Measurements from ENCODE around the gene C1orf159. TPM values are rescaled to one million over a fixed set of nuclear protein-coding genes. Genes with fewer than 3 reads are reported as not detected.
A peak's percentile ranks its signal among the peaks of the same experiment; 100 is the strongest.

The C1orf159 gene
- total RNA-seq, 1 donor from 2014 or later = 9.2 TPM

GRCh38 chr1:1082776-1083415, 33.0 kb downstream of the C1orf159 start:
- H3K4me1 Mint-ChIP-seq (ENCODE audit: low read depth) = peaks cover 9% of the 10 kb centered on the region
- no peak overlapping the region for H3K27ac Mint-ChIP-seq (ENCODE audit: unreplicated experiment)
- TF ChIP-seq CTCF (IDR thresholded peaks at IDR 0.05) = no peak
- peaks cover 2% of the 10 kb centered on the region for H3K36me3 Mint-ChIP-seq (ENCODE audit: low read depth)
- no peaks in the 10 kb centered on the region for H3K27me3 Mint-ChIP-seq (ENCODE audit: low read depth)
- no peak for DNase-seq (ENCODE audit: low spot score)
- H3K9me3 Mint-ChIP-seq (ENCODE audit: low read depth) = no peaks in the 10 kb centered on the region
- no peak overlapping the region for H3K4me3 Mint-ChIP-seq (ENCODE audit: unreplicated experiment)

- Mint-ChIP-seq H3K4me1 (ENCODE audit: low read depth) (peaks cover 9% of the 10 kb centered on the region), H3K9me3 (ENCODE audit: low read depth) (no peaks in the 10 kb centered on the region)
These were observed 33.6 kb downstream of the C1orf159 start for GRCh38 chr1:1082239-1082775.

GRCh38 chr1:1081311-1082238, 34.3 kb downstream of the C1orf159 start:
- DNase-seq (ENCODE audit: low spot score) = peak; percentile 80
- no peaks in the 10 kb centered on the region for H3K9me3 Mint-ChIP-seq (ENCODE audit: low read depth)
- H3K4me3 Mint-ChIP-seq (ENCODE audit: unreplicated experiment) = no peak overlapping the region
- no peak for TF ChIP-seq CTCF (IDR thresholded peaks at IDR 0.05)
- peaks cover 9% of the 10 kb centered on the region for H3K4me1 Mint-ChIP-seq (ENCODE audit: low read depth)
- H3K27ac Mint-ChIP-seq (ENCODE audit: unreplicated experiment) = no peak overlapping the region
- no peaks in the 10 kb centered on the region for H3K27me3 Mint-ChIP-seq (ENCODE audit: low read depth)
- H3K36me3 Mint-ChIP-seq (ENCODE audit: low read depth) = peaks cover 2% of the 10 kb centered on the region

More at GRCh38 chr1:1082239-1082775, 33.6 kb downstream of the C1orf159 start:
- no peaks in the 10 kb centered on the region for H3K27me3 Mint-ChIP-seq (ENCODE audit: low read depth)
- DNase-seq (ENCODE audit: low spot score) = peak; percentile 78
- H3K36me3 Mint-ChIP-seq (ENCODE audit: low read depth) = peaks cover 2% of the 10 kb centered on the region
- no peak for TF ChIP-seq CTCF (IDR thresholded peaks at IDR 0.05)
- no peak overlapping the region for H3K4me3 Mint-ChIP-seq (ENCODE audit: unreplicated experiment)
- no peak overlapping the region for H3K27ac Mint-ChIP-seq (ENCODE audit: unreplicated experiment)

GRCh38 chr1:1080951-1081310, 35.0 kb downstream of the C1orf159 start:
- peak; percentile 92 for DNase-seq (ENCODE audit: low spot score)
- H3K9me3 Mint-ChIP-seq (ENCODE audit: low read depth) = no peaks in the 10 kb centered on the region
- H3K36me3 Mint-ChIP-seq (ENCODE audit: low read depth) = peaks cover 2% of the 10 kb centered on the region
- H3K4me1 Mint-ChIP-seq (ENCODE audit: low read depth) = peaks cover 9% of the 10 kb centered on the region
- H3K27ac Mint-ChIP-seq (ENCODE audit: unreplicated experiment) = no peak overlapping the region
- H3K4me3 Mint-ChIP-seq (ENCODE audit: unreplicated experiment) = no peak overlapping the region
- TF ChIP-seq CTCF (IDR thresholded peaks at IDR 0.05) = no peak
- no peaks in the 10 kb centered on the region for H3K27me3 Mint-ChIP-seq (ENCODE audit: low read depth)

- Mint-ChIP-seq H3K4me3 (ENCODE audit: unreplicated experiment) (peak overlapping the region; percentile 62), H3K36me3 (ENCODE audit: low read depth) (peaks cover 2% of the 10 kb centered on the region)
- DNase-seq (ENCODE audit: low spot score) = peak; percentile 91
These were observed 35.6 kb downstream of the C1orf159 start for GRCh38 chr1:1080122-1080757.

More at GRCh38 chr1:1080122-1080757, 35.6 kb downstream of the C1orf159 start:
- peak overlapping the region; percentile 91 for H3K27ac Mint-ChIP-seq (ENCODE audit: unreplicated experiment)
- H3K27me3 Mint-ChIP-seq (ENCODE audit: low read depth) = no peaks in the 10 kb centered on the region
- no peak for TF ChIP-seq CTCF (IDR thresholded peaks at IDR 0.05)
- H3K4me1 Mint-ChIP-seq (ENCODE audit: low read depth) = peaks cover 9% of the 10 kb centered on the region
- no peaks in the 10 kb centered on the region for H3K9me3 Mint-ChIP-seq (ENCODE audit: low read depth)
